Gastroesophageal sphincter (tissue), 4 donors: Measurements from ENCODE around the gene TMEM87A. TPM values are rescaled to one million over a fixed set of nuclear protein-coding genes. Genes with fewer than 3 reads are reported as not detected.
"Not testable (repeated sequence)": the region's sequence is repeated elsewhere in the genome, so short reads cannot be mapped to it uniquely, and the experiment has no call there.

Experiments used
- ATAC-seq: fragments of 150-250 bp; one replicate; pipeline ENCODE4 v1.9.1; 2016; ENCODE audit warnings: mild to moderate bottlenecking, moderate library complexity
- H3K27ac ChIP-seq, 4 donors: fragments of 200-600 bp; sonication (generic) in 3 of 4; 1 replicate in 3 of 4; 2 replicates in 1 of 4; pipeline ENCODE4 v1.5.1; 2016 to 2019
- H3K27me3 ChIP-seq: fragments of 200-600 bp; sonication (generic); one replicate; pipeline ENCODE4 v1.5.1; 2019
- H3K36me3 ChIP-seq, 2 donors: fragments of 200-600 bp; sonication (generic); one replicate each; pipeline ENCODE4 v1.5.1; 2019; ENCODE audit warnings: control low read depth in 1 of 2
- H3K4me1 ChIP-seq, 3 donors: fragments of 200-600 bp; sonication (generic); 1 replicate in 2 of 3; 2 replicates in 1 of 3; pipeline ENCODE4 v1.5.1; 2016 to 2019; ENCODE audit warnings: control low read depth in 2 of 3
- H3K4me3 ChIP-seq, 2 donors: fragments of 200-600 bp; sonication (generic); one replicate each; pipeline ENCODE4 v1.5.1; 2019; ENCODE audit warnings: mild to moderate bottlenecking in 1 of 2, moderate library complexity in 1 of 2
- H3K9me3 ChIP-seq, 3 donors: fragments of 200-600 bp; sonication (generic); one replicate each; pipeline ENCODE4 v1.5.1; 2017 to 2019; ENCODE audit warnings: control low read depth in 2 of 3
- EP300 ChIP-seq: sonication (generic); formaldehyde crosslinking; IDR thresholded peaks from one replicate; pipeline ENCODE4 v1.6.1; 2017; ENCODE audit warnings: antibody characterized with exemption, mild to moderate bottlenecking
- POLR2A ChIP-seq, 2 donors: fragments of 450-650 bp; IDR thresholded peaks; one replicate each; pipeline ENCODE4 v1.6.1; 2017; ENCODE audit warnings: antibody characterized with exemption in 2 of 2, mild to moderate bottlenecking in 2 of 2, moderate library complexity in 1 of 2
- POLR2AphosphoS5 ChIP-seq: sonication (generic); formaldehyde crosslinking; IDR thresholded peaks from one replicate; pipeline ENCODE4 v1.6.1; 2017; ENCODE audit warnings: antibody characterized with exemption
- WGBS, 2 donors: methylation state at CpG; one replicate each; pipeline ENCODE4 v1.1.5; 2018; ENCODE audit warnings: low coverage in 1 of 2; 5-methylcytosine and 5-hydroxymethylcytosine counted together
- total RNA-seq, 4 donors: library from RNA; depleted of rRNA; stranded (reverse); fragments of >200 nt; gene quantifications; one replicate each; pipeline ENCODE4 v1.1.0, GENCODE V29; 2016
- TF ChIP-seq, protein P1 (sequence below), 4 experiments: fragments of 200-600 bp in 2 of 4; fragments of 450-650 bp in 2 of 4; sonication (generic) in 1 of 4; IDR thresholded peaks; one replicate each; pipeline ENCODE4 v1.5.1; 2017 to 2019; ENCODE audit warnings: antibody characterized with exemption in 4 of 4, mild to moderate bottlenecking in 2 of 4, moderate library complexity in 2 of 4

Gene TMEM87A
- total RNA-seq, 4 donors from 2014 or later, result 49.7 to 70.0 (median 65.9) TPM

DNA sequence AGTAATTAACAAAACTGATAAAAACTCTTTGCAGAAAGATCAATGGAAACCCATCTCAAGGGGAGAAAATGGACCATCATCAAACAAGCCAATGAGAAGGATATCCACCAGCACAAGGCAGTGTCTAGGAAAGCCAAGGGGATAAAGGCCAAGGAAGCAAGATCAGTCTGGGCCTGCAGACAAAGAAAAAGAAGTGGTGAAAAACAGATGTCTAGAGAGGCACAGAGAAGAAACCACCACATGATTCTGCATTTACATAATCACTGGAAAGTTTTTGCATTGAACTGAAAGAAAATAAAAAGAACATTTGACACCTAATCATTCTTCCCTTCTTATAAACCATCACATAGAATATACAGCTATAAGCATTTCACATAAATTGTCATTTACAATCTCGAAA is 42.1 kb downstream of the TMEM87A start:
- no peaks in the 10 kb centered on the region for H3K27me3 ChIP-seq
- TF ChIP-seq, protein P1, sequence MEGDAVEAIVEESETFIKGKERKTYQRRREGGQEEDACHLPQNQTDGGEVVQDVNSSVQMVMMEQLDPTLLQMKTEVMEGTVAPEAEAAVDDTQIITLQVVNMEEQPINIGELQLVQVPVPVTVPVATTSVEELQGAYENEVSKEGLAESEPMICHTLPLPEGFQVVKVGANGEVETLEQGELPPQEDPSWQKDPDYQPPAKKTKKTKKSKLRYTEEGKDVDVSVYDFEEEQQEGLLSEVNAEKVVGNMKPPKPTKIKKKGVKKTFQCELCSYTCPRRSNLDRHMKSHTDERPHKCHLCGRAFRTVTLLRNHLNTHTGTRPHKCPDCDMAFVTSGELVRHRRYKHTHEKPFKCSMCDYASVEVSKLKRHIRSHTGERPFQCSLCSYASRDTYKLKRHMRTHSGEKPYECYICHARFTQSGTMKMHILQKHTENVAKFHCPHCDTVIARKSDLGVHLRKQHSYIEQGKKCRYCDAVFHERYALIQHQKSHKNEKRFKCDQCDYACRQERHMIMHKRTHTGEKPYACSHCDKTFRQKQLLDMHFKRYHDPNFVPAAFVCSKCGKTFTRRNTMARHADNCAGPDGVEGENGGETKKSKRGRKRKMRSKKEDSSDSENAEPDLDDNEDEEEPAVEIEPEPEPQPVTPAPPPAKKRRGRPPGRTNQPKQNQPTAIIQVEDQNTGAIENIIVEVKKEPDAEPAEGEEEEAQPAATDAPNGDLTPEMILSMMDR (IDR thresholded peaks at IDR 0.05), result no peak
- TF ChIP-seq POLR2AphosphoS5 (no peak), EP300 (no peak)
- H3K36me3 ChIP-seq, result peaks cover 0 to 99% of the 10 kb centered on the region in 2 donors
- H3K4me1 ChIP-seq, result no peaks in the 10 kb centered on the region
- 76 to 81% methylated on average over 1 of the region's 1 CpG for WGBS, 2 donors
- no peak overlapping the region for H3K27ac ChIP-seq
- H3K9me3 ChIP-seq, result no peaks in the 10 kb centered on the region
- ATAC-seq, result no peak
- H3K4me3 ChIP-seq, result no peak overlapping the region

DNA sequence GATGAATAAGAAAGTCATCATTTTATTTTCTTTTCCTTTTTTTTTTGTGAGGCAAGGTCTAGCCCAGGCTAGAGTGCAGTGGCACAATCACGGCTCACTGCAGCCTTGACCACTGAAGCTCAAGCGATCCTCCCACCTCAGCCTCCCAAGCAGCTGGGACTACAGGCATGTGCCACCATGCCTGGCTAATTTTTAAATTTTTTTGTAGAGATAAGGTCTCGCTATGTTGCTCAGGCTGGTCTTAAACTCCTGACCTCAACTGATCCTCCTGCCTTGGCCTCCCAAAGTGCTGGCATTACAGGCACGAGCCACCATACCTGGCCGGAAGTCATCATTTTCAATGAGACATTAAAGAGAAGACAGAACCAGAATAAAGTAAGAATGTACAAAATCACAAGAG is 44.3 kb downstream of the TMEM87A start:
- not testable (repeated sequence) for H3K27me3 ChIP-seq, ATAC-seq, H3K4me1 ChIP-seq, H3K4me3 ChIP-seq, H3K9me3 ChIP-seq, H3K27ac ChIP-seq
- peaks cover 0 to 99% of the 10 kb centered on the region in 2 donors for H3K36me3 ChIP-seq
- WGBS, 2 donors, result 95 to 100% methylated on average over 2 to 4 of the region's 5 CpGs

DNA sequence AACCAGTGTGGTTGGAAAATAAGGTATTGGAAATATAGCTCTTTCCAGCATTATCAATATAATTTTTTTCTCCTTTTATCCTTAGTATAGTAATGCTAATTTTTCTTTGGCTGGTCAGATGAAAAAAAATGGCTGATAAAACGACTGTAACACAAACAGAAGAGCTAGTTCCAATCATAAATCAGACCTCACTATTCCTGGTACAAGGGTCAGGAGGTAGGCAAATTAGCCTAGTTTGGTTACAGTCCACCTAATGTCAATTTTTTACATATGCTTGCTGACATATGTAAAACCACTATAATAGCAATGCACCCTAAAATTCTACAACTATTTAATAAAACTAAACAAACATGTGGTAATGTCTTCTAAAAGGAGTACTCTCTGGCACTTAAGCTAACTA is 45.2 kb downstream of the TMEM87A start:
- Histone ChIP-seq H3K9me3 (no peaks in the 10 kb centered on the region), H3K36me3 (peaks cover 0 to 100% of the 10 kb centered on the region in 2 donors), H3K27ac (no peak overlapping the region), H3K4me3 (no peak overlapping the region), H3K4me1 (no peaks in the 10 kb centered on the region), H3K27me3 (no peaks in the 10 kb centered on the region)
- 48% methylated on average over 1 of the region's 1 CpG; no CpG with 5 or more reads in 1 of the 2 donors for WGBS, 2 donors
- TF ChIP-seq POLR2A (IDR thresholded peaks at IDR 0.05) (no peak), EP300 (no peak), POLR2AphosphoS5 (no peak)
- TF ChIP-seq, protein P1 (IDR thresholded peaks at IDR 0.05), result no peak
- no peak for ATAC-seq

DNA sequence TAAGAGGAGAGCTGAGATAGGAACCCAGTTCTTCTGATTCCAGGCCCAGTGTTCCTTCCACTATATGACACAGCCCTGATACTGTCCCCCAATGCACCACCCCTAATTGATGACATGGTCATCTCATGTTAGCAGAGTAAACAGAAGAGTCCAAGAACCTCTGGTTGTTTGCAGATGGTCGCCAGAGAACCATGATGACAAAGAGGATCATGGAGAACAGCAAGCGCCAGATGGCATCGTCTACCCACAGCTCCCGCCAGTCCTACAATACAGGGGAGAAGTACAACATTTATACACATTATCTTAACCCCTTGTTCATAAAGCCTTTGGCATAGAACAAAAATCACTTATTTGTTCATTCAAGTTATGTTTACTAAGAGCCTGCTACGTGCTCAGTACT is 46.6 kb downstream of the TMEM87A start:
- no peaks in the 10 kb centered on the region for H3K9me3 ChIP-seq
- H3K27me3 ChIP-seq, result no peaks in the 10 kb centered on the region
- H3K36me3 ChIP-seq, result peaks cover 0 to 100% of the 10 kb centered on the region in 2 donors
- ATAC-seq, result no peak
- H3K4me1 ChIP-seq, result no peaks in the 10 kb centered on the region
- H3K4me3 ChIP-seq, result no peak overlapping the region
- no peak overlapping the region for H3K27ac ChIP-seq
- TF ChIP-seq POLR2AphosphoS5 (no peak), EP300 (no peak), POLR2A (IDR thresholded peaks at IDR 0.05) (no peak)
- TF ChIP-seq, protein P1 (IDR thresholded peaks at IDR 0.05), result no peak
- WGBS, 2 donors, result 29 to 94% methylated on average over 1 to 3 of the region's 5 CpGs

DNA sequence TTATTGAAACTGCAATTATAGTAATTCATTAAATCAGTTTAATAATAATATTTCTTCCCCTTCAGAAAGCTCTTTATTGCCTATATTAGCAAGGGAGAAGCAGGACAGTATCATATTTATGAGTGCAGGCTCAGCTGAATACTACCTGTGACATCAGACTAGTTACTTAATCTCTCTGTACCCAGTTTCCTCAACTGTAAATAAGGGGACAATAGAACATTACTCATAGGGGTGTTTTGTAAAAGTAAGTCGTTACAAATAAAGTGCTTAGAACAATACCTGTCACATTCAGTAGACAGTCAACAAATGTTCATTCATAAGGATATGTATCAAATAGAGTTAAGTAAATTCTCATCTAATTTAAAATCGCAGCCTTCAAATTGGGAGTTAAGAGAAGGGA is 53.0 kb downstream of the TMEM87A start:
- TF ChIP-seq POLR2A (IDR thresholded peaks at IDR 0.05), result no peak
- TF ChIP-seq EP300, result no peak
- TF ChIP-seq POLR2AphosphoS5, result no peak
- TF ChIP-seq, protein P1 (IDR thresholded peaks at IDR 0.05), result no peak
- H3K4me3 ChIP-seq, result no peak overlapping the region
- H3K27ac ChIP-seq, result no peak overlapping the region
- peaks cover 11 to 100% of the 10 kb centered on the region in 2 donors for H3K36me3 ChIP-seq
- no peaks in the 10 kb centered on the region for H3K4me1 ChIP-seq
- H3K9me3 ChIP-seq, result no peaks in the 10 kb centered on the region
- 50% methylated on average over 2 of the region's 2 CpGs for WGBS, 2 donors
- ATAC-seq, result no peak
- H3K27me3 ChIP-seq, result no peaks in the 10 kb centered on the region
